Stimulated activated CD8-positive, alpha-beta memory T cell treated with anti-CD3 and anti-CD28 coated beads, Interleukin-2, amount 100 ng/mL, for 1 hour (primary cell): Measurements from ENCODE around the gene ATRNL1.

ENCODE experiments used
- DNase-seq, 2 donors: peaks; one replicate each; pipeline ENCODE4 v3.0.0-alpha.2; 2020; ENCODE audit warnings: low read depth in 2 of 2

ATRNL1 gene

GRCh38 chr10:115895166-115895565 is 802.0 kb downstream of the ATRNL1 start:
- no peak for DNase-seq

GRCh38 chr10:115898242-115898641 is 805.1 kb downstream of the ATRNL1 start:
- no peak for DNase-seq

GRCh38 chr10:115902596-115902995 is 809.4 kb downstream of the ATRNL1 start:
- no peak for DNase-seq

GRCh38 chr10:115903207-115903606 is 810.0 kb downstream of the ATRNL1 start:
- DNase-seq, result no peak

GRCh38 chr10:115903845-115904244 is 810.7 kb downstream of the ATRNL1 start:
- no peak for DNase-seq

- no peak for DNase-seq
These were observed 815.9 kb downstream of the ATRNL1 start for GRCh38 chr10:115909037-115909436.

GRCh38 chr10:115909962-115910731 is 817.0 kb downstream of the ATRNL1 start:
- DNase-seq, result no peak

GRCh38 chr10:115914475-115914874 is 821.3 kb downstream of the ATRNL1 start:
- no peak for DNase-seq

GRCh38 chr10:115915429-115915828 is 822.3 kb downstream of the ATRNL1 start:
- DNase-seq, result no peak

GRCh38 chr10:115918812-115919211 is 825.6 kb downstream of the ATRNL1 start:
- no peak for DNase-seq

GRCh38 chr10:115921795-115922194 is 828.6 kb downstream of the ATRNL1 start:
- no peak for DNase-seq

GRCh38 chr10:115931309-115931708 is 838.1 kb downstream of the ATRNL1 start:
- DNase-seq, result no peak

GRCh38 chr10:115932099-115932498 is 838.9 kb downstream of the ATRNL1 start:
- DNase-seq, result no peak

GRCh38 chr10:115933098-115933497 is 839.9 kb downstream of the ATRNL1 start:
- DNase-seq, result no peak

GRCh38 chr10:115935731-115936130 is 842.6 kb downstream of the ATRNL1 start:
- DNase-seq, result no peak

- DNase-seq, result no peak
These were observed 844.0 kb downstream of the ATRNL1 start for GRCh38 chr10:115936926-115937767.

GRCh38 chr10:115937768-115938056 is 844.5 kb downstream of the ATRNL1 start:
- DNase-seq, result no peak

- DNase-seq, result no peak
These were observed 846.1 kb downstream of the ATRNL1 start for GRCh38 chr10:115939101-115939854.

- DNase-seq, result no peak
These were observed 848.2 kb downstream of the ATRNL1 start for GRCh38 chr10:115941361-115941771.

GRCh38 chr10:115942101-115942500 is 848.9 kb downstream of the ATRNL1 start:
- no peak for DNase-seq

GRCh38 chr10:115944538-115944937 is 851.4 kb downstream of the ATRNL1 start:
- DNase-seq, result no peak

GRCh38 chr10:115945701-115946445 is 852.7 kb downstream of the ATRNL1 start:
- no peak for DNase-seq
